Measurements from ENCODE around the gene FANCG. TPM values are rescaled to one million over a fixed set of nuclear protein-coding genes. Genes with fewer than 3 reads are reported as not detected.
A peak's percentile ranks its signal among the peaks of the same experiment; 100 is the strongest.

Gene FANCG
- 15.9 TPM for polyA plus RNA-seq

DNA sequence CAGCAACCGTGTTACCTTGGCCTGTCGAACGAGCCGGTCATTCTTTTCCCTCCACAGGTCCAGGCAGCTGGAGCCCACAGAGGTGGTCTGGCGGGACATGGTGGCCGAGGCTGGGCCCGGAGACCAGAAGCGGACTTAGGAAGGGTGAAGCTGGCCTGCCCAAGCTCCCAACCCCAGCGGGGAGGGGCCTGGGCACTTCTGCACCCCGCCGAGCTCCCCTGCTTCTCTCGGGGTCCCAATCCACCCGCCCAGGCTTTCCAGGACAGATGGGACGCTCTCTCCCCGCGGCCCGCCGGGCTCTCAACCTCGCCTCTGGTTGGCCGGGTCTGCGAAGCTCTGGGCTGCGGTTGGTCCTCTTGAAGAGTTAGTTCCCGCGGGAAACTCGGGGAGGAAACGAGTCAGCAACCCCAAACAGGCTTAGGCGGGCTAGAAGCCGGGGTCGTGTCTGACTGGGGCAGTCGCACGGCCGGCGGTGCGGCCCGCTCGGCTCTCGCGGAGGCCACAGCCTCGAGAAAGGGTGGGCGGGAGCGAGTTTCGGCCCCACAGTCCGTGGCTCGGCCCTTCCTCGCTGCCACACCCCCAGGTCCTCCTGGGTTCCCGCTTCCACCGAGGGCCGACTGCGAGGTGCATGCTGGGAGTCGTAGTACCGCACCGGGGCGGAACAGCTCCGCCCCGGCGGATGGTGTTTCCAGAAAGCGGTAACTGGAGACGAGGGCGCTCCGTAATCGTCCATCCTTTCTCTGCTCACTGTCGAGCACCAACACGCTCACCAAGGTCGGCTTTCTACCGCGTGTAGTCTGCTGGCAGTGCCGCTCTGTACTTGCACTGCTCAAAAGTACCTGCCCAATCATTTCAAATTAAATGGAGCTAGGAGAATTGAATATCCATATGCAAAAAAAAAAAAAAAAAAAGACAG, at the start of gene FANCG:
Gene FANCG (minus strand): TSS at position 517 of the 916 bp plus-strand sequence. CDS start 418 bp downstream, at position 99.
- H3K4me1 Mint-ChIP-seq = peaks cover 11 to 20% (median 14%) of the 10 kb centered on the region in 3 donors
- no peaks in the 10 kb centered on the region for H3K9me3 Mint-ChIP-seq
- H3K27me3 Mint-ChIP-seq = no peaks in the 10 kb centered on the region
- H3K27ac Mint-ChIP-seq = peak within 1 kb of the TSS; percentile 50 to 96 (median 74)
- peak within 1 kb of the TSS; percentile 88 to 98 (median 95) for H3K4me3 Mint-ChIP-seq
- peaks cover 6% of the 10 kb centered on the region for H3K36me3 Mint-ChIP-seq

DNA sequence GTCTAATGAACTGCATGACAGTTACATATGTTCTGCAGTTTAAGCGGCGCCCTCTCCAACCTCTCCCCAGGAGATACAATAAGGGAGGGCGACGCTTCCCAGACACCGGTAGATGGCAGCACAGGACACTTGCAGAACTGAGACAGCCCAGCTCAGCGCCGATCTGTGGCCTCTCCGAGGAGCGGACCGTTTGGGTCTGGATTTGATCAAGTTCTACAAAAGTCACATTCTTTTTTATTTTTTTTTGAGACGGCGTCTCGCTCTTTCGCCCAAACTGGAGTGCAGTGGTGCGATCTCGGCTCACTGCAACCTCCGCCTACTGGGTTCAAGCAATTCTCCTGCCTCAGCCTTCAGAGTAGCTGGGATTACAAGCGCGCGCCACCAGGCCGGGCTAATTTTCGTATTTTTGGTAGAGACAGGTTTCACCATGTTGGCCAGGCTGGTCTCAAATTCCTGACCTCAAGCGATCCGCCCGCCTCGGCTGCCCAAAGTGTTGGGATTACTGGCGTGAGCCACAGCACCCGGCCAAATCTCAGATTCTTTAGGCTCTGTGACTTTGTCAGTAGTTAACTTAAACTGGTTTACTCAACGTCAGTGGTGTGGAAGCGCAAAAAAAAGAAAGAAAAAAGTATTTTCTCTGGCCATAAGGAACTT, 37.3 kb upstream of the FANCG start:
- Mint-ChIP-seq H3K27ac (peak overlapping the region; percentile 95 to 97 (median 97)), H3K36me3 (no peaks in the 10 kb centered on the region), H3K4me3 (peak overlapping the region; percentile 94 to 99 (median 98)), H3K4me1 (peaks cover 26 to 34% (median 29%) of the 10 kb centered on the region in 3 donors), H3K9me3 (no peaks in the 10 kb centered on the region), H3K27me3 (no peaks in the 10 kb centered on the region)

DNA sequence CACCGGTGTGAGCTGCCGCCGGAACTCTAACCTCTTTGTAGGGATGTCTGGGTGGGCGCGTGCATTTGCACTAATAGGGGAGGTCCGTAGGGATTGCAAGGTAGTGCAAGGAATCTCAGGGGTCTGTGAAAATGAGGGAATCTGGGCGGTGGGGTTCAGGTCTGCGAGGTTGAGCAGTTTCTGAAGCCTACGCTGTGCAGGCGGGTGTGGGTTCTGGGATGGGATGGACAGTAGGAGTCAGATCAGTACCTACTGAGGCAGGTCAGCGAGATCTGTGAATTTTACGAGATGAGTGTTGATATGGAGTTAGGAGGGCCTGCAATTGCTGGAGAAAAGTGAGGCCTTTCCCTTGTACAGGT, 36.8 kb upstream of the FANCG start:
- Mint-ChIP-seq H3K9me3 (no peaks in the 10 kb centered on the region), H3K27ac (peak overlapping the region; percentile 95 to 97 (median 97)), H3K36me3 (no peaks in the 10 kb centered on the region), H3K4me1 (peaks cover 31 to 39% (median 34%) of the 10 kb centered on the region in 3 donors), H3K4me3 (peak overlapping the region; percentile 94 to 99 (median 98)), H3K27me3 (no peaks in the 10 kb centered on the region)

DNA sequence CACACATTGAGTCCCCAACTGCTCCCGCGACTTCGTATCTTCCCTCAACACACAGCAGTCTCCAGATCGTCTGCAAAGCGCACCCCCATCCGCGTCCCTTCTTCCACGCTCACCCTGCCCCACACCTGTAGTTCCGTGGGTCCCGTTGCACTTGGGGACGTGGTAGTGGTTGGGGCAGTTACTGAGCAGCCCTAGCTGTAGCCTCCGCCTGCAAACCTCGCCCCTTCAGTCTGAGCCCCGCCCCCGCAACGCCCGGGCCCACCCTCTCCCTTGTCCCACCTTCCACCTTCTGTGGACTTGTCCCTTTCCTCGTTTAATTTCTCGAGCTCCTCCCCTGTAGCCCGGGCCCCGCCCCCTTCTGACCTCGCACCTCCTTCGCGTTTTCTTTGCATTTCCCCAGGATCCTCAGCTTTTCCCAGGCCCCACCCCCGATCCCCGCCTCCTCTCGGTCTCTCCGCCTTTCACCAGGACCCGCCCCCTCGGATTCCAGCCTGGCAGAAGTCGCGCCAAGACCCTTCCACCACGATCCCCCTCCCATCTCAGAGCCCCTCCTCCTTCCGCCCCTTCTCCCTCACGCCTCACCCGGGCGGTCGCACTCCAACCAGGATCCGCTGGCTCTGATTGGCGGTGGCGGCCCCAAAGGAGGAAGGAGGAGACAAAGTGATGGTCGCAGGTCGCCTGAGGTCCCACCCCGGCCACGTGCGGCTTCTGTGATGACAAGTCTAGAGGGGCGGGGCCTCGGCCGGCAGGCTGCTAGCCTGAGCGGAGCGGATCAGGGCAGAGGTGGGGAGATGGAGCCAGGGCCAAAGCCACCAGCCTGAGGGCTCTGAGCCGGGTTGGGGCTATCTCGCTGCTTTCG, 36.2 kb upstream of the FANCG start, which contains the start of gene ATOSB:
Gene ATOSB (minus strand): TSS at position 183 of the 859 bp plus-strand sequence. CDS start 7,588 bp downstream, outside the sequence.
- no peaks in the 10 kb centered on the region for H3K27me3 Mint-ChIP-seq
- H3K36me3 Mint-ChIP-seq = no peaks in the 10 kb centered on the region

DNA sequence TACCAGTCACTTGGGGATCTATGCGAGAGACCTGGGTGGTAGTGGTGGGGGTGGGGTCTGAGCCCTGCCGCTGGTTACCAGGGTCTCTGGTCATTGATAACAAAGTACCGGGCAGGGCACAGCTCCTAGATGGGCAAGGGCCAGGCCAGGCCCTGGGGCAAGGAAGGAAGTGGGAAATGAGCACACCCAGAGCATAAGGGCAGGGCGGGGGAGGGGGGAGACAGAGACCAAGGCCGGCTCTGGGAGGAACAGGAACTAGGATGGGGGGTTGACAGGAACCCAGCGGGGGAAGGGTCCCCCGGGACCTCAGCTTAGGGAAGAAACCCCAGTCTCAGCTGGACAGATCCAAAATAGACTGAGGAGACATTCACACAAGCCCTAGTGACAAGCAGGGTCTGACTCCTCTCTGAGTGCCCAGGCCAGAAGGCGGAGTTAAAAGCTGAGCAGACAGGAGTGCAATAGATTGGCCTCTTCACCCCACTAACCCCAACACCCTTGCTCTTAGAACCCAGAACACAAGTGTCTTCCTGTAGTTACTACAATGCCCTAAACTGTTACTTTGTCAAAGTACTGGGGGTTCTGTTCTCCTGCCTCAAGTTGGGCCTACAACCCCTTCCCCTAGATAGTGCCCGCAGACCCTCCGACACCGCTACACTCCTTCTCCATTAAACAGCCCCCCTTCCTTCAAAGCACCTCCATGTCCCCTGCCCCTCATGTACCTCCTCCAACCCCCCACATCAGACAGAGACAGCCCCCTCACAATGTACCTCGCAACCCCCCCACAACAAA, 35.3 kb upstream of the FANCG start:
- peak overlapping the region; percentile 43 to 95 (median 78) for H3K27ac Mint-ChIP-seq
- H3K36me3 Mint-ChIP-seq = no peaks in the 10 kb centered on the region
- peak overlapping the region; percentile 94 to 99 (median 98) for H3K4me3 Mint-ChIP-seq
- H3K27me3 Mint-ChIP-seq = no peaks in the 10 kb centered on the region
- no peaks in the 10 kb centered on the region for H3K9me3 Mint-ChIP-seq
- H3K4me1 Mint-ChIP-seq = peaks cover 36 to 47% (median 39%) of the 10 kb centered on the region in 3 donors

More for the DNA sequence above, 36.2 kb upstream of the FANCG start, which contains the start of gene ATOSB:
- Mint-ChIP-seq H3K4me3 (peak within 1 kb of the TSS; percentile 94 to 99 (median 98)), H3K9me3 (no peaks in the 10 kb centered on the region), H3K4me1 (peaks cover 33 to 44% (median 37%) of the 10 kb centered on the region in 3 donors), H3K27ac (peak within 1 kb of the TSS; percentile 95 to 97 (median 97))

DNA sequence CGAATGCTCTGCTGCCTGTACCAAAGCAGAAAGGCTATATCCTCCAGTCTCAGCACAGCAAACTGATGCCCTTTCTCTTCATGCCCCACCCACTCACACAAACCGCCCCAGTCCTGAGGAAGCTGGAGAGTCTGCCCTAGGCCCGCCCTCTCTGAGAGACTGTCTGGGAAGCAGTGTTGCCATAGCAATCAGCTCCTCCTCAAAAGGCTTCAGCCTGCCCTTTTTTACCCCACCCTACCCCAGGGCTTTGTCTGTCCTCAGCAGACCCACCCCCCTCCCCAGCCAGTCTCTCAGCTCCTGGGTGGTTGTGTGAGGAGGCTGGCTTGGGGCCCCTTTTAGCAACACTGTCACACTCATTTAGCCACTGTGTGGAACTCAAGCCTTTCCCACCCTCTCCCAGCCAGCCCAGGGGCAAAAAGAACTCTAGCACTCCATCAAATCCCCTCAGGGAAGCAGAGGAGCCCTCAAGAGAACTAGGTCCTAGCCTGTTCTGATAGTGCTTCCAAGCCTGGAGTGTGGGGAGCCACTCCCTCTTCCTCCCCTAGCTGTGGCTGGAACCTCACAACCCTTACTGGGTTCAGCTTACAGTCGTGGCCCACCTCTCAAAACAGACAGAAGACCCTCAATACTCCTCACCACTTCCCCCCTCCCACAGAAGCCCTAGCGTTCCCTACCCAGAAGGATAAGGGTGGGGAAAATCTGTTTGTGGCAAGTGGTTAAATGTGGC, 34.5 kb upstream of the FANCG start:
- H3K4me1 Mint-ChIP-seq = peaks cover 36 to 47% (median 39%) of the 10 kb centered on the region in 3 donors
- peak overlapping the region; percentile 32 to 95 (median 46) for H3K27ac Mint-ChIP-seq
- H3K9me3 Mint-ChIP-seq = no peaks in the 10 kb centered on the region
- H3K27me3 Mint-ChIP-seq = no peaks in the 10 kb centered on the region
- H3K36me3 Mint-ChIP-seq = no peaks in the 10 kb centered on the region
- H3K4me3 Mint-ChIP-seq = peak overlapping the region; percentile 94 to 99 (median 98)

DNA sequence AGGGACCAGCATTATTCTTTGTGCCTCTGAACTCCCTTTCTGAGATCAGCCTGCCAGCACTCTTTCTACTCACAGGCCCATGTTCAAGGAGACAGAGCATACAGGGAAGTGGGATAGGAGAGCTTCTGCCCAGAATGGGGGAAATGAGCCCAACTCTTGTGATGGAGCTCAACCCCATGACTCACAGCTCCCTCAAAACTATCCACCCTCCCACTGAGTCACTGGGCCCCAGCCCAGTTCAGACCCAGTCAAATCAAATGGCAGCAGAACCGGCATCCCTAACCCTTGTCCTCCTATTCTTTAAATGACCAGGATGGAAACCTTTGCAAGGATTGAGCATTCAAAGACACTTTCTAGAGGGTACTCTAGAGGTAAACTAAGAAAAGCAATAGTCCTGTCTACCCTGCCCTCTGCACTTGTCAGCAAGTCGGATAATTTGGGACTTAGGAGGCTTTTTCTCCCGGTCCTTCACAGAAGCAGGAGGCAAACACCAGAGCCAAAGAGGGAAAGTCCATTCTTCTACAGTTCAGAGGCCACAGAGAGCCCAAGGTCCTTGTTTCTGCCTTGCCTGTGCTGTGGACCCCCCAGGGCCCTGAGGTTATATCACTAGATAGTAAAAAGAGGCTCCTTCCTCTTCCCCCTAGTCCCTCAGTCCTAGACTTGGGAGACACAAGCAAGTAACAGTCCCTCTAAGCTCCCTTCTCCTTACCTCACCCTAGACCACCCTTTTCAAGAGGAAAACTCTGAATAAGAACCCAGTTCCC, 32.7 kb upstream of the FANCG start:
- Mint-ChIP-seq H3K27ac (peak overlapping the region; percentile 54 to 91 (median 59)), H3K4me3 (peak overlapping the region in 2 of 4 donors; percentile 68 to 74), H3K36me3 (no peaks in the 10 kb centered on the region), H3K9me3 (no peaks in the 10 kb centered on the region), H3K27me3 (no peaks in the 10 kb centered on the region), H3K4me1 (peaks cover 36 to 47% (median 41%) of the 10 kb centered on the region in 3 donors)

DNA sequence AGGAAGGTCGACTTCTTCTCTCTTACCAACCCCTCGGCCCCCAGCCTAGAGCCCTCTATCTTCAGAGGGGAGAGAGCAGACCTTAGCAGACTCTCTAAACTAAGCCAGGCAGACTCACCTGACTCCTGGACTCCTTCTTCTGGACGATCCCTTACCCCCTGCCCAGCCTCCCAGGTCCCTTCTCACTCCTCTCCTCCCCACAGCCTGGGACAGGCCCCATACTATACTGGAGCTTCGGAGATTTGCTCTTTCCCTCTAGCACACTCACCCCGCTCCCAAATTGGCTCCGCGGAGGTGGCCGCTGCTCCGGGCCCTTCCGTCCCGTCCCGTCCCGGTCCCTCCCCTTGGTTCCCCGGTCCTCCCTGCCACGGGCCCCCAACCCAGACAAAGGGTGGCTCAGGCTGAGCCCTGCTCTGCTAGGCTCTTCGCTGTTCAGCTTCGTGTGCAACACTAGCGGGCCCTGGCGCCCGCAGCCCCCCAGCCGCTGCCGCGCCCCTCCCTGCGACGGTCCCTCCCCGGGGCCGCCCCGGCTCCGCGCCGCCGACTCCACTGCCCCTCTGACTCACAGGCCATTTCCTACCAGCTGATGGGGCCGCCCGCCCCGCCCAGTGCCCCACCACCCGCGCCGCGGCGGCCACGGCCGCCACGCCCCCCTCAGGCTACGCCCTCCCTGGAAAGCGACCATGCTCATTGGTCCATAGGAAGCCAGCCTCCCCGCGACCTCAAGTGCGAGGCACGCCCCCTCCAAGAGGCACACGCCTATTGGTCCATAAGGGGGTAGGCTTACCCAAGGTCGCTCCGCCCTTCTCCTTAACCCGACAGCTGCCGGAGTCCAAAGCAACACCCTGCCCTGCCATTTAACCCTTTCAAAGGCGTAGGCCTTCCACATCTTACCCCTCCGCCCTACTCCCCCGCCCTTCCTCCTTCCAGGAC, 31.5 kb upstream of the FANCG start:
- no peaks in the 10 kb centered on the region for H3K36me3 Mint-ChIP-seq
- no peaks in the 10 kb centered on the region for H3K9me3 Mint-ChIP-seq
- H3K27me3 Mint-ChIP-seq = no peaks in the 10 kb centered on the region
- H3K27ac Mint-ChIP-seq = peak overlapping the region; percentile 54 to 81 (median 57)
- H3K4me3 Mint-ChIP-seq = peak overlapping the region; percentile 74 to 94 (median 80)
- peaks cover 30 to 37% (median 35%) of the 10 kb centered on the region in 3 donors for H3K4me1 Mint-ChIP-seq

DNA sequence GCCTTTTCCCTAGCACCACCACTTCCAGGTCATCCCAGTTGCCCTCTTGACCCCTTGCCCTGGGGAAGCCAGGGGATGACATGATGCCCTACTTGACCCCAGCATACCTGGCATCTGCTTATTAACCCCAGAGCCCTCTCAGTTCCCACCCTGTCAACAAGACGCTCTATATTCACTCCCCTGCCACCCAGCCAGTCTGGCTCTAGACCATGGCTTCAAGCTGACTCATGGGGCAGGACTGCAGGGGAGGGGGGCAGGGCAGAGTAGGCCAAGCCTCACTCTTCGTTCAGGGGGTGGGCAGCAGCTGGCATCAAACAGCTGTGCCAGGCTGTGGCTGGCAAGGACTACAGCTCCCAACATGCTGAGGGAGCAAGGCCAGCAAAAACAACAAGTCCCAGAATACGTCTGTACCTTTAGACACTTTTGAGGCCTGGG, 30.6 kb upstream of the FANCG start:
- no peaks in the 10 kb centered on the region for H3K36me3 Mint-ChIP-seq
- H3K4me3 Mint-ChIP-seq = peak overlapping the region in 3 of 4 donors; percentile 74 to 94 (median 82)
- peaks cover 28 to 33% (median 30%) of the 10 kb centered on the region in 3 donors for H3K4me1 Mint-ChIP-seq
- H3K27me3 Mint-ChIP-seq = no peaks in the 10 kb centered on the region
- peak overlapping the region in 2 of 3 donors; percentile 54 to 57 for H3K27ac Mint-ChIP-seq
- H3K9me3 Mint-ChIP-seq = no peaks in the 10 kb centered on the region

DNA sequence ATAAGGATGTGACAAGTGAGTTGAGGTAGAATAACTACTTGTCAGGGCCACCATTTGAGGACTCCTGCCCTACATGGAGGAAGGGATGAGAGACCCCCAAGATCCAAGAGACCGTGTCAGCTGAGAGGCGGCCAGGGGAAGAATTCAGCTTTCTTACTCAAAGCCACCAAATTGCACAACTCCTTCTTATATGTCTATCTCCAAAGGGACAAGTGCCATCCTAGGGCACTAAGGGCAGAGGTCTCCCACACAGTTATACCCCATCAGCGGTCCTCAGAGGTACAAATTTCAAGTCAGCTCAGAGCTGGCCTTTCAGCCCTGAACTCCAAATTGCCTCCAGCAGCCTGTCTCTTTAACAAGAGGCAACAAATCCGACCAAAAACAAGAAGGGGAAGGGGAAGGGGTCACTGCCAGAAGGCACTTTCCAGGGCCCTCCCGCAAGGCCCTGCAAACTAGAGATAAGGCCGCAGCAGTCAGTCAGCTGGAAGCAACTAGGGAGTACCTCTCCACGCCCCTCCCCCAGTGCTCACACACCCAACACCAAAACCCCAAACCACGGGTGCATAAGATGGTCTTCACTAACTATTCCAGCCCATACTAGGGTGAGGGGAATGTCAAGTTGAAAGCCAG, 29.3 kb upstream of the FANCG start:
- Mint-ChIP-seq H3K4me1 (peaks cover 18 to 22% (median 20%) of the 10 kb centered on the region in 3 donors), H3K36me3 (no peaks in the 10 kb centered on the region), H3K27me3 (no peaks in the 10 kb centered on the region), H3K9me3 (no peaks in the 10 kb centered on the region), H3K4me3 (peak overlapping the region in 1 of 4 donors; percentile 74), H3K27ac (peak overlapping the region in 2 of 3 donors; percentile 43 to 80)

DNA sequence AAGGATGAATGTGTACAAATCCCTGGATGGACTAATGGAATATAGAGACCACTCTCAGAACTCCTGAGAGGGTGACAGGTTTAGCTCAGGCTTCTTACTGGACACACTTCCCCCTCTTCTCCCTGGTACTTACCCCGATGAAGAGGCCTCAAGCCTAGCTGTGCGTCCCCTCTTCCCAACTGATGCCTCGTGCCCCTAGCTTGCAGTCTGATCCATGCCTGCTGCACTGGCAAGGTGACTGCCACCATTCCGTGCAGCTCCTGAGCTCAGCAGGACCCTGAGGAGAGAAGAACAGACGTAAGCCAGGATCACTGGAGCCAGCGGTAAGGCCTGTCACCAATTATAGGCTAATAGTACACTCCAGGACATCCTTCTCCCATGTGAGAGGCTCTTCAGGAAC, 28.7 kb upstream of the FANCG start:
- H3K27me3 Mint-ChIP-seq = no peaks in the 10 kb centered on the region
- H3K4me1 Mint-ChIP-seq = peaks cover 13 to 19% (median 17%) of the 10 kb centered on the region in 3 donors
- no peaks in the 10 kb centered on the region for H3K36me3 Mint-ChIP-seq
- H3K4me3 Mint-ChIP-seq = peak overlapping the region in 1 of 4 donors; percentile 74
- H3K27ac Mint-ChIP-seq = peak overlapping the region in 2 of 3 donors; percentile 12 to 80
- H3K9me3 Mint-ChIP-seq = no peaks in the 10 kb centered on the region

Data from IgD-negative memory B cell (primary cell).